HG02981 (cell line): ENCODE measurements around the gene APBB2.

Source experiments
- ATAC-seq: cut with Tn5 transposase; IDR thresholded peaks from one replicate; pipeline ENCODE4 v1.9.1; 2021; ENCODE audit warnings: mild to moderate bottlenecking, moderate library complexity; ENCODE audit not compliant: unreplicated experiment

APBB2 gene

DNA sequence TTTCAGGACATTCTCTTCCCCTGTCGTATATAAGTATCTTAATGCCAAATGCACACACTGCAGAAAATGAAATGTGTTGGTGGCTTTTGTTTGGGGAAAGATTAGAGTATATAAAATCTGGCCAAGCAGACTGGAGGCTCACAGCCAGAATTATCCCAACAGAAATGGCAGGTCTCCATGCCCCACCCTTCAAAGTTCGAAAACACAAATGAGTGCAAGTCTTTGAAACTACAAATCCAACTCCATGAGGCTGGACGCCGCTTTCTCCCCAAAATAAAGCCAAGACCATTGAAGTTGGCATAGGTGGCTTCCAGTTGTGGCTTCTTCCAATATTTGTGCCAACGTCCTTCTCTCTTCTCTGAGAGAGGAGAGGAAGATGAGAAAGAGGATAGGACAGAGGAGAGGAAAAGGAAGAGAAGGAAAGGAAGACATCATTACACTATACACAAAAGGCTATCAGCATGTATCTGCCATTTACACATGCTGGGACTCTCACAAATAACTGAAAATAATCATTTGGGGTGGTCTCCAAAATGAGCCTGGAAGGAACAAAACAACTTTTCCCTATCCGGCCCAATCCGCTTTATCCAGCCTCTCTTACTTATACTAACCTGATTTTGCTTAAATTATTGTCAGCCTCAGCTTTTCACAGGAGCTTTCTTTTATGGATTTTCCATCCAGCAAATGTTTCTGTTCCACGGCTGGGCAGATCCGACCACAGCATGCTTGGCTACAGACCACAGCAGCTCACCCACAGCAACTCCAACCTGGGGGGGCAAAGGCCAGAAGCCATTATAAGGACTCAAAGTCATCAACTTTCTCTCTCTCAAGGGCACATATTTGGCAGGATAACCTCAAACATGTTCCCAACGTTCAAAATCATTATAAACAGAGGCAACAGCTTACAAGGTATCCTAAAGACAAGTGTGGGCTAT lies 71.7 kb downstream of the APBB2 start:
- ATAC-seq = no peak

DNA sequence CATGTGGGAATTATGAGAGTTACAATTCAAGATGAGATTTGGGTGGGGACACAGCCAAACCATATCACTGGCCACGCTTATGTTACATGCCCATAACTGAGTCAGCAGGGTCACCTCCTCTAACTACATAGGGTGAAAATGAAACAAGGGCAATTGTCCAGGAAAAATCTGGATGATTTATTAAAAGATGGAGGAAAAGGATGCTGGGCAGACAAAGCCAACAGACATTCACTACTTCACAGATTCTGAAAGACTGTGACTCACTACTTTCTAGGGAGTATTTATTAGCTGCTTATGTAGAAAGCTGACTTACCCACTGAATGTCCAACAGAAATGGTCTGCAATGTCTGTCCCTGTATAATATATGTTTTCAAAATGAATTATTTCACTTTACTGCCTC lies 72.4 kb downstream of the APBB2 start:
- no peak for ATAC-seq

DNA sequence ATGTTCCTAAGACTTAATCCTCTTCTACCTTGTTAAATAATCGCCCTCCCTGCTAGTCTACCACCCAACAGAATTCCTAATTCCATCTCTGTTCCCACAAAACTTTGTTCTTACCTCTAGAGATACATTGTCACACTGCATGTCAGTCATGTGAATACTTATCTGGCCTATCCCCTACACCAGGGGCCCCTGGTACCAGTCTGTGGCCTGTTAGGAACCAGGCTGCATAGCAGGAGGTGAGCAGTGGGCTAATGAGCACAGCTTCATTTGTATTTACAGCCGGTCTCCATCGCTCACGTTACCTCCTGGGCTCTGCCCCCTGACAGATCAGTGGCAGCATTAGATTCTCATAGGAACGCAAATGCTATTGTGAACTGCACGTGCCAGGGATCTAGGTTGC lies 73.9 kb downstream of the APBB2 start:
- no peak for ATAC-seq

DNA sequence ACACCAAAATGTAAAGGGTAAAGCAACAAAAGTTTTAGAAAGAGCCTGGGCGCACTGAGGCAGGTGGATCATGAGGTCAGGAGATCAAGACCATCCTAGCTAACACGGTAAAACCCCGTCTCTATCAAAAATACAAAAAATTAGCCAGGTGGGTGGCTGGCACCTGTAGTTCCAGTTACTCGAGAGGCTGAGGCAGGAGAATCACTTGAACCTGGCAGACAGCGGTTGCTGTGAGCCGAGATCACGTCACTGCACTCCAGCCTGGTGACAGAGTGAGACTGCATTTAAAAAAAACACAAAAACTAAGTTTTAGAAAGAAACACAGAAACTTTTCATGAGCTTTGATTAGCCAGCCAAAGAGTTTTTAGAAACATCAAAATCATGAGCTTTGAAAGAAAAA lies 76.5 kb downstream of the APBB2 start:
- no peak for ATAC-seq

DNA sequence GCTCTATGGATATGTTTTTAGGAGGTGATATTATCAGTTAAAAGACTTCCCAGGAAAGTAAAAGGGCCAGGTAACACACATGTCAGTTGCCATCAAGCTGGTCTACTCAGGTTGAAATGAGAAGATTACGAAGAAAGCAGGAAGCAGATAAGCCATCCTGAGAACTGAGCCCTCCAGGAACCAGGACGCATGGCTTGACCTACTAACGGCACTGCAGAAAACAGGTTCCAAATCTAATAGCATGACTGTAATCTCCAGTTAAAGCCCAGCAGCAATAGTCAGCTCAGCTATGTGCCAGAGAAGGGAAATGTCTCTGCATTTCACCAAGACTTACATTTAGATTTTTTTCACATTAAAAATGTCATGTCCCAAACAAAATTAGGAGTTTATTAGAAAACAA lies 77.9 kb downstream of the APBB2 start:
- ATAC-seq = no peak

DNA sequence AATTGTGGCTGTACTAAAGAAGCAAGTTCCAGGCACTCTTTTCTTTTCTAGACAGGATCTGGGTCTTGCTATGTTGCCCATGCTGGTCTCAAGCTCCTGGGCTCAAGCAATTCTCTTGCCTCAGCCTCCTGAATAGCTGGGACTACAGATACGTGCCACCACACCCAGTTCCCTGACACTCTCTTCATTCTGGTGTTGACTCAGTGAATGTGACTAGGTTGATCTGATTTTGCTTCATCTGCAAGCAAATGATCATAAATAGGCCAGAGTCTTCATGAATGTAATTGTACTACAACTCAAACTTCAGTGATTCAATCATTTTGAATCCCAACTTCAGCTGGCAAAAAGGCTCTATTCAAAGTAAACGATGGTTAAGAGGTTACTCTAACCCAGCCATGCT lies 78.5 kb downstream of the APBB2 start:
- no peak for ATAC-seq

DNA sequence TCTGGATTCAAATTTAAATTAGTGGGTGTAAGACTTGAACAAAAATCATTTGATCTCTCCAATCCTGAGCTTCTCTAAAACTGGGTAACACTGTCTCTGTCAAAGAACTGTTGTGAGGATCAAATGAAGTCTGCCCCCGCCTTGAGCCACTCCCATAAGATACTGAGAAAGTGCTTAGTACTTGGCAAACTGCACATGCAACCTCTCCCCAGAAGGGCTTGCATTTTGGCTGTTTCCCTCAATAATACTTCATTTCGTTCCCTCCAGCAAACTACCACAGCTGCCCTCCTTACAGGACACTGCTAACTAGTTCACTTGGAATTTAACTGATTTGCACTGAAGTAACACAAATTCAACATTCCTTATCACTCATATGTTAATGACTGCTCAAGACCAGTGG lies 79.8 kb downstream of the APBB2 start:
- no peak for ATAC-seq

DNA sequence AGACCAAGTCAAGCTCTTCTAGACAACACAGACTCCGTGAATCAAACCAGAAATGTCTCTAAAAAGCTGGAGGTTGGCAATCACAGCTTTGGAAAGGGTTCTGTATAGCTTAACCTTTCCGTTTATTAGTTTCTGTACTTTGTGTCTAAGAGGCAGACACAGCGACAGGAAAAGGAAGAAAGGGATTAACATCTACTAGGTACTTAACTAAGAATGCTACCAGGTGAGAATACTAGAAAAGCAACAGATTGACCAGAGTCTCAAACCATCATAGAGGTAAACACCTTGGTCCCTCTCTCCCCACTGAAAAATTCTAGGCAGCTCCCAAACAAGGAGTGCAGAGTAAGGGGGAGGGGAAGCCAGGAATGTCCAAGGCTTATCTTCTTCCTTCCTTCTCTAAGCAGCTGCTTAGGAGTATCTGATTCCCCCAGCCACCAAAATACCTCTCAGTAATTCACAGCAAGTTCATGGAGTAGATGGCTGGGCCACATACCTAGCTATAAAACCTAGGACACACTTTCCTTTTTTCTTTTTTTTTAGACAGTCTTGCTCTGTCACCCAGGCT lies 80.8 kb downstream of the APBB2 start:
- ATAC-seq = no peak

DNA sequence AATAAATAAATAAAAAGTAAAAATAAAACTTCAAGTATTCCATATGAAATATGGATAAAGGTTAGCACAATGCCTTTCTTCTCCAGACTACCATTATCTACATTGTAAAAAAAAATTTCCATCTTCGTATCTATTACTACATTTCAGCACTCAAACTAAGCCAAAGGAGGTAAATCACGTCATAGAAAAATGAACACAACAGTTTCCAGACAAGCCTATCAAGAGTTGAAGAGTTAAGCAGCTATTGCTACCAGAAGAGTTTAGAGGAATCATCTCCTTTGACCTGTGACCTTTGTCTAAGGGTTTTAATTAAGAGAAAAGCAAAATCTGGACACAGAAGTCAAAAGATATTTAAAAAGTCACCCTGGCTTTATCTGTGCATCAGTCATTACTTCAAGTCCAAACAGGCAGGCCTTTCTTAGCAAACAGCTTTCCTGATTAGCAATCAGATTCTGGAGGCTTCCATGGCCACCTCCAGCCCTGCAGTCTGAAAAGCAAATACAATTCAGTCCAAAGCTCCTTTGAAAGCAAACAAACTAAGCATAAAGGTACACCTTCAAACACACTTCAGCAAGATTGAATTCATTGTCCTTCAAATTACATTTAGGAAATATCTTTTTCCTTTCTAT lies 82.2 kb downstream of the APBB2 start:
- ATAC-seq = no peak

DNA sequence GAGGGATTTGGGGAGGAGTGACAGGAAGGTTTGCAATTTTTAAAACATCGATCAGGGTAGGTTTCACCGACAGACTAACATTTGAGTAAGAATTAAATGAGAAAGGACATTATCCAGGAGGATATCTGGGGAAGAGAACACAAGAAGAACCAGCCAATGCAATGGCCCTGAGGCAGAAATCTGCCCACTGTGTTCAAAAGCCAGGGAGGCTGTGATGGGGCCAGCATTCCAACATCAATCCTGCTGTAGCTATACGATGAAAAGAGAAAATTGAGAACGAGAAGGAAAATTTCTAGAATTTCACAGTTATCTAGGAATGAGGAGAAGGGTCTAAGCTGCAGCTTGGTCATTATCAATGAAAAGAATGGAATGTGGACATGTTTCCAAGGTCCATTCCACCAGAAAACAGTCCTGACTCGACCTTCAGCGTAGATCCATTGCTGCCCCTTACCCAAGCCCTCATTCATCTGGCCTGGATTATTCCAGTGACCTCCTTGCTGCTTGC lies 84.4 kb downstream of the APBB2 start:
- no peak for ATAC-seq

DNA sequence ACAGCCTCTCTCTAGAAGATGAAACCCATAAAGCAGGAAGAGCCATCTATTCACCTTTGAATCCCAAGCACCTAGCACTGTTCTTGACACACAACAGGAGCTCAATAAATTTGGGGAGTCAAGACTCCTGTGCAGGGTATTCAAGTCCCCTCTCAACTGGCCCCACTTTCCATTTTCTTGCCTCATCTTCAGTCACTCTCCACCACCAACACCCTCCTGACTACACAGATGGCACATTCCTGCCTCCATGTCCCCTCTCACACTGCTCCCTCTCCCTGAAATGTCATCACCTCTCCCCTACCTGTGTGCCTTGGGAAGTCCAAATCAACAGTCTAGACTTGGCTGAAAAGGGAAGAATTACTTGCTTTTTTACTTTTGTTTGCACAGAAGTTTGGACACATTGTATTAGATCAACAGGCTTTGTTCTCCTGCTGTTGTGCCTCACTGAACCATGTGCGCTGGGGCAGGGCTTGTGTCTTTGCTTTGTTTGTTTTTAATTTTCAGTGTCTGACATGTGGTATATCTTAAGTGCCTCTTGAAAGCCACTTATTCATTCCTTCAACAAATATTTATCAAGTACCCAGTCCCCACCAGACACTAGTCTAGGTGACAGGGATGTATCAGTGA lies 85.1 kb downstream of the APBB2 start:
- no peak for ATAC-seq

DNA sequence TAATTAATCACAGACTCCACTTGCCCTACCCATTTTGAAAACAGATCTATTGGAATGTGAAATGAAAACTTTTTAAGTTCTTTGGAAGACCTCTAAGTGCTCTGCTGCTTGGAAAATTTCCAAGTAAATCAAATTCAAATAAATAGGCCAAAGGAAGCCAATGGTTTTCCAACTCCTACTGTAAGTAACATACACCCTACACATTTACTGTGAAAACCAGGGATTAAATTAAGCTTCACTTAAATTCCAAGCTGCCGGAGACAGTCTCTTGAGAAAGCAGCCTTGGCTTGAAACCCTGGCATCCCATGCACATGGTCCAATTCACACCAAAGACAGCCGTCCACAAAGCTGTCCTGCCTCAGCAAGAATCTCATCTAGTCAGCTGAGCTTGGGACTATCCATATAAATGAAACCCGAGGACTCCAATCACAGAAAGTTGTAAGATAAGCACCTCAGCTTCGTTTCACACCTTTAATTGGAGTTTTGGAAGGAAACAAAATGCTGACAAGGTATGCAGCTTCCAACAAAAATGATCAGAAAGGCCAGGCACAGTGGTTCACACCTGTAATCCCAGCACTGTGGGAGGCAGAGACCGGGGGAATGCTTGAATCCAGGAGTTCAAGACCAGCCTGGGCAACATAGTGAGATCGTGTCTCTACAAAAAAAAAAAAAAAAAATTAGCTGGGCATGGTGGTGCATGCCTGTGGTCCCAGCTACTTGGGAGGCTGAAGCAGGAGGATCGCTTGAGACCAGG lies 88.6 kb downstream of the APBB2 start:
- no peak for ATAC-seq

DNA sequence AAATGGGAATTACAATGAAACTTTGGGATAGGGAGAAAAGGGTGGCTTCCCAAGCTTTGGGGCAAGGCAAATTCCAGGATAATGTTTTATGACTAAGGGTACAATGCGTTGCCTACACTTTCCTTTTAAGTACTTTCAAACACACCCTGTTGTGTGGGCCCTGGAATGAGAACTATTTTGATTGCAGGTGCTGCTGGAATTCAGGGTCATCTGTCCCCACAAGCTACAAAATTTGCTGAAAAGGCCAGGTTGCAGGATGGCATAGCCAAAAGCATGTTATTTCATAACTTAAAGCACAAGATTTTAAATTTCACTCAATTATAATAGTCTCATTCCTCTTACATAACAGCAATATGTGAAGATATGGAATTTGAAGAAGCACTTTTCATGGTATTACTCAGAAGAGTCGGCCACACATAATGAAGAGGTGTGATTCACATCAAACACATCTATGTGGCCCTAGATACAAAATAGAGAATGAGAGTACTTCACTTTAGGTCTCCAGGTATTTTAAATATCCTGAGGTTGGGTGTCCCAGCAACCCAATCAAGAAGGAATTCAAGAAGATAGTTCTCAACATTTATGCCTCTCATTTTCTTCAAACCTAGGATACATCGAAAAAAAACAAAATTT lies 89.3 kb downstream of the APBB2 start:
- ATAC-seq = no peak

DNA sequence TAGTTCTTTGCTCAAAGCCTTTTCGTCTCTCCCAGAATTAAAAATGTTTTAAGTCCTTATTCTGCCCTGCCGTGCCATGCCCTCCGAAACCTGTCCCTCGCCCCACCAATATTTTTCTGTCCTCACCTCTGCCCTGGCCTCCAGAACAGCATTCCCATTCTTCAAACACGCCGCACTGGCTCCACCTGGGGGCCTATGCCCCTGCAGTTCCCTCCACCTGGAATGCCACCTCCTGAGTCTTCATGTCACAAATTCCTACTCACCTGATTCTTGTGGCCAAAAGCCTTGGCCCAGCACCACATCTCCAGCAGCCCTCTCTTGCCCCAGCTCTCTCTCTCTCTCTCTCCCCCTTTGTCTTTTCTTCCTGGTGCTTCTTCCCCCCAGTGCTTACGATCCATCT lies 91.6 kb downstream of the APBB2 start:
- no peak for ATAC-seq

DNA sequence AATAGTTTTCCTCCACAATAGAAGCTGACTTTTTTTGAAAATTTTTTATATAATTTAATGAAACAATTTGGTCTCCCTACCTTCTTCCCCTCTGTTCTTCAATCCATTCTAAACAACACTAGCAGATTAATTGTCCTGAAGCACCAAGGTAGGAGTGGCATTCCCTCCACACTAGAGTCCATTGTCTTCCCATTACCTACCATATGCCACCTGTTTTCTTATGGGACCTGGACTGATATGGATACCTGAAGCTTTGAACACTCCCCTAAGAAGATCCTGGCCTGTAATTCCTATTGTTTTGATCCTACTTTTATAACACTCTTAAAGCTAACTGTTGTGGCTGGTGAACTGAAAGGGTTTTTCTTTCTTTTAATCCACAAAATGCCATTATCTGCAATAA lies 92.0 kb downstream of the APBB2 start:
- no peak for ATAC-seq

DNA sequence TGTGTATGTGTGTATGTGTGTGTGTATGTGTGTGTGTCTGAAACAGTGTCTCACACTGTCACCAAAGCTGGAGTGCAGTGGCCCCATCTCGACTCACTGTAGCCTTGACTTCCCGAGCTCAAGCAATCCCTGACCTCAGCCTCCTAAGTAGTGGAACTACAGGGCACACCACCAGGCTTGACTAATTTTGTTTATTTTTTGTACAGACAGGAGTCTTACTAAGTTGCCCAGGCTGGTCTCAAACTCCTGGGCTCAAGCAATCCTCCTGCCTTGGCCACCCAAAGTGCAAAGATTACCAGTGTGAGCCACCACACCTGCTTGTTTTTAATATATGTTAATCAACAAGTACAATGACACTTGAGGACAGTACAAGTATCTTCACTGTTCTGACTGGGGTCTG lies 92.4 kb downstream of the APBB2 start:
- ATAC-seq = no peak

DNA sequence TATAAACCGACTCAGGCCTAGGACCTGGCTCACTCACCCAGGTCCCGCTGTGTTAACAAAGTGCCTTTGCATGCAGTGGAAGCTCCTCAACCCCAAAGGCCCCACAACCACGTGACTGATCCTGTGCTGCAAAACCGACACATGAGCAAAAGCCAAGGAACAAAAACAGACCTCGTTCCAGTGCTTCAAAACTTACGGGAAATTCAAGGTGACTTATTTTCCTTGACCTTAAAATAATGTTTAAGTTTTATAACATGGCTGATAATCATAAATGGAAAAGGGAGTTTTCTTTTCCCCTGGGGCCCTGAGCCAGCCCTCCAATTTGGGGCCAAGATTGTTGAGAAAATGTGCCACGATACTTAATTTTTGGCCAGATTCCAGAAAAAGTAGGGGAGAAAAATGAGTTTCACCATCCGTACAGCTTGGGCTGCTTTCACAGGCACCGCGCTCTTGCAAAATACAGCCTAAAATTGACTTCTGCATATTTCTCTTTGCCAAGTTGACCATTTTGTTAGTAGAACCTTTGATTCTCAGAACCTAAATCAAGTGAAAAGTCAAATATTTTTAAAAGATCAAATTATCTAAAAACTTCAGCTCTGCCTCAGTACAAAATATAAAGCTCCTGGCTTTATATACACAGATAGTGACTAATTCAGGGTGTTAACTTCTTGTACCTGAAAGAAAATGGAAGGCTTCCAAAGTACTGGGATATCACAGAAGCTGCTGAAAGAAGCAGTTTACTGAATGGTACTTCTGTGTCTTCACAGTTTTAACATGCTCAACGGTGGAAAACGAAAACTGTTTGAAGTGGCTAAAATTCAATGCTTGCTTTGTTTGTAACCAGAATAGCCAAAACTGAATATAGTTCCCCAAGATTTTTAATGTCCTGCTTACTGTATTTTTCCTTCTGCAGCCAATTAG lies 93.8 kb downstream of the APBB2 start:
- ATAC-seq = no peak

DNA sequence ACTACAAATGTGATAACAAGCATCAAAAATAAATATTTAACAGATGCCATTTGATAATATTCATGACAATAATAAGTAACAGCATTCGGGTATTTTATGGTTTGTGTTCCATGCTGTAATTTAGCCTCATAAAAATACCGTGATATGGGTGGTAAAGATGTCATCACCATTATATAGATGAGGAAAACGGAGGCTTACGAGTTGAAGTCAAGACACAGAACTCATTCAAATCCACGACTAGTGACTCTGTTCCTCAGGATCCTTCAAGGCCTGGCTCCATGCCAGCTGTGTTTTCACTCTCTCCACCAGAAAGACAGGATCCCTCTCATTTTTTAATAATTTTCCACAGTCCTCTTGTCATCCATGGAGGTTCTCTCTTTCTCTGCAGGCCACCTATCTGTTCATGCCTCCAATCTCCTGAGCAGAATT lies 94.5 kb downstream of the APBB2 start:
- no peak for ATAC-seq

DNA sequence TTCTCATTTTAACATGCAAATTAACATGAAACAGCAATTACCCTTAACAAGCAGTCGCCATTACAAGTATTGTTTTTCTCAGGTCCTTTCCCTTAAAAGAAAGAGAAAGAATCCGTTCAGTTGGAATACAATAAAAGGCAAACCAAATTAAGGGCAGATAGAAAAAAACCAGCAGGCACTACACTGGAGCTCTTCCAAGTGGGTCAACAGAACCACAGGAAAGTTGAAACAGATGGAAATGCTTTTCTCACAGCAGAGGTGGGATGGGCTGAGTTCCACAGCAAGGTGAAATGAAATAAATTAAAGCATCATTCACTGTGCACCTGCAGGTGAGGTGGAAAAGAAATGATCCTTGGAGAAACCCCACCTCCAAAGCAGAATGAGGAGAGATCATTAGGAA lies 102.6 kb downstream of the APBB2 start:
- ATAC-seq = no peak
